ENCODE data around the gene RCCD1. TPM values are rescaled to one million over a fixed set of nuclear protein-coding genes. Genes with fewer than 3 reads are reported as not detected.

Gene RCCD1
- total and polyA plus RNA-seq, 9 of the 15 experiments (the other 6 are each of a cell fraction or from before 2014, with no cell fraction given): 11.1 to 51.4 (median 24.7) TPM

- intact Hi-C loops (cut with micrococcal nuclease) (loop anchor here (1.0 to 10.0 kb wide), 7 partner anchors 30 to 636 kb away; no protein-coding TSS in a partner anchor), in situ Hi-C loops (cut with MboI) (no loop called here)
- Histone ChIP-seq H2AFZ (ENCODE audit: low read depth, low read length) (peak overlapping the region; percentile 94), H3K4me2 (ENCODE audit: insufficient read depth, low read length) (peak overlapping the region; percentile 99), H4K20me1 (replicated peaks; ENCODE audit: control insufficient read depth, insufficient read depth, low read length) (no peaks in the 10 kb centered on the region), H3K9ac (ENCODE audit: insufficient read depth in 1 of 2, low read depth in 2 of 2, low read length in 2 of 2) (peak overlapping the region; percentile 85 to 96), H3K9me3 (replicated peaks; ENCODE audit: control insufficient read depth, insufficient read depth, low read depth, low read length) (no peaks in the 10 kb centered on the region), H3K4me3 (peak overlapping the region; percentile 66), H3K27me3 (ENCODE audit: control insufficient read depth in 2 of 2, insufficient read depth in 2 of 2, low read length in 2 of 2) (no peaks in the 10 kb centered on the region), H3K36me3 (ENCODE audit: control insufficient read depth, insufficient read depth, low read length) (peaks cover 6% of the 10 kb centered on the region; the same call in 2 of the 3 replicates), H3K79me2 (ENCODE audit: control insufficient read depth, insufficient read depth, low read length) (peaks cover 46% of the 10 kb centered on the region), H3K9me1 (ENCODE audit: control insufficient read depth, insufficient read depth, low read length) (no peaks in the 10 kb centered on the region), H3K27ac (ENCODE audit: extremely low read depth, low read depth, low read length) (peak overlapping the region; percentile 92), H3K4me1 (replicated peaks in 1 of 2; ENCODE audit: control insufficient read depth in 2 of 2, insufficient read depth in 2 of 2, low read length in 2 of 2) (peaks cover 34 to 65% of the 10 kb centered on the region in 2 experiments; a peak in 4 of 5 replicates)
- no peak for ATAC-seq
- CTCF ChIA-PET (ENCODE audit: low intra/inter-chr PET ratio): interaction anchor here (0.8 to 2.2 kb wide), 6 partner anchors 29 to 637 kb away, joined by 3 to 8 read pairs (median 4); no protein-coding TSS in a partner anchor
- WGBS (ENCODE audit: insufficient coverage, low coverage, missing lambda C conversion rate): 7% methylated on average over 15 of the region's 15 CpGs
- BruUV-seq (replicated peaks): TSS peak; percentile 28
- FAIRE-seq: no peak
- DNase-seq (ENCODE audit: extremely low read depth in 1 of 4, low spot score in 3 of 4): peak in 1 of 4 experiments; percentile 60
- POLR2A ChIA-PET: interaction anchor here (0.6 to 6.7 kb wide), 22 partner anchors 8 to 440 kb away, joined by 3 to 70 read pairs (median 4); partner anchors contain the start of genes MAN2A2 and RCCD1
- 0 out of 2 replicates have a peak, but pooled peaks have one; percentile 18 for TF ChIP-seq ZNF175 (CRISPR knock-in tag; IDR thresholded peaks at IDR 0.05; ENCODE audit: low read depth)
- no peak for TF ChIP-seq MAFF (IDR thresholded peaks at IDR 0.05; ENCODE audit: low read length)
- TF ChIP-seq CREM (IDR thresholded peaks at IDR 0.05; ENCODE audit: low read depth): 0 out of 2 replicates have a peak, but pooled peaks have one; percentile 27
- 0 out of 2 replicates have a peak, but pooled peaks have one; percentile 14 for TF ChIP-seq GTF2E2 (tag; IDR thresholded peaks at IDR 0.05)
- no peak for TF ChIP-seq NRF1 (conservative IDR thresholded peaks at IDR 0.05 in 1 of 2, IDR thresholded peaks at IDR 0.05 in 1 of 2)
- 0 out of 4 replicates have a peak, but pooled peaks of 1 of the 2 experiments have one; percentile 18 for TF ChIP-seq ETV6 (IDR thresholded peaks at IDR 0.05; ENCODE audit: borderline replicate concordance in 1 of 2, low read depth in 2 of 2, low read length in 1 of 2)
- TF ChIP-seq ETV6 (CRISPR knock-in tag; IDR thresholded peaks at IDR 0.05; ENCODE audit: borderline replicate concordance): no peak
- peak; percentile 31; the same call in 1 of the 2 replicates for TF ChIP-seq CREB5 (CRISPR knock-in tag; IDR thresholded peaks at IDR 0.05)
- TF ChIP-seq ZNF589 (CRISPR knock-in tag; IDR thresholded peaks at IDR 0.05; ENCODE audit: low read depth): peak; percentile 40; the same call in 1 of the 2 replicates
- no peak for TF ChIP-seq TFE3 (CRISPR knock-in tag; IDR thresholded peaks at IDR 0.05)
- TF ChIP-seq MBD1 (CRISPR knock-in tag; IDR thresholded peaks at IDR 0.05): no peak
- TF ChIP-seq TGIF2 (CRISPR knock-in tag; IDR thresholded peaks at IDR 0.05): no peak
- TF ChIP-seq NKRF (IDR thresholded peaks at IDR 0.05; ENCODE audit: borderline replicate concordance): no peak
Measured at GRCh38 chr15:90930861-90931574, 23.7 kb upstream of the RCCD1 start.

Measured in K562 (cell line).